Smooth muscle cell (in vitro differentiated cells): Measurements from ENCODE around the gene DMXL2. TPM values are rescaled to one million over a fixed set of nuclear protein-coding genes. Genes with fewer than 3 reads are reported as not detected.

ENCODE experiments used
- DNase-seq: peaks from one replicate; lab custom pipeline; 2025; ENCODE audit not compliant: unreplicated experiment; lab: John Stamatoyannopoulos, UW
- H2AFZ ChIP-seq: fragments of 200-600 bp; sonication (generic); 2 replicates; pipeline ENCODE4 v1.6.0; 2016; ENCODE audit warnings: antibody characterized with exemption, low read depth, mild to moderate bottlenecking
- H3F3A ChIP-seq: fragments of 200-600 bp; sonication (generic); 2 replicates; pipeline ENCODE4 v1.6.0; 2017; ENCODE audit warnings: antibody characterized with exemption, low read depth
- H3K27ac ChIP-seq: fragments of 200-600 bp; sonication (generic); 2 replicates; pipeline ENCODE4 v1.5.1; 2016; ENCODE audit warnings: low read depth, mild to moderate bottlenecking
- H3K27me3 ChIP-seq: fragments of 200-600 bp; sonication (generic); 2 replicates; pipeline ENCODE4 v1.6.1; 2016; ENCODE audit warnings: low read depth, mild to moderate bottlenecking
- H3K36me3 ChIP-seq: fragments of 200-600 bp; sonication (generic); 2 replicates; pipeline ENCODE4 v1.5.1; 2016; ENCODE audit warnings: low read depth
- H3K4me1 ChIP-seq: fragments of 200-600 bp; sonication (generic); 2 replicates; pipeline ENCODE4 v1.5.1; 2016; ENCODE audit warnings: low read depth
- H3K4me2 ChIP-seq: fragments of 200-600 bp; sonication (generic); 2 replicates; pipeline ENCODE4 v1.6.0; 2016; ENCODE audit warnings: mild to moderate bottlenecking
- H3K4me3 ChIP-seq: fragments of 200-600 bp; sonication (generic); 2 replicates; pipeline ENCODE4 v1.5.1; 2016; ENCODE audit warnings: mild to moderate bottlenecking
- H3K79me2 ChIP-seq: fragments of 200-600 bp; sonication (generic); 2 replicates; pipeline ENCODE4 v1.6.0; 2016; ENCODE audit warnings: low read depth, mild to moderate bottlenecking
- H3K9ac ChIP-seq: fragments of 200-600 bp; sonication (generic); 2 replicates; pipeline ENCODE4 v1.6.0; 2016; ENCODE audit warnings: low read depth
- H3K9me3 ChIP-seq: fragments of 200-600 bp; sonication (generic); replicated peaks from 2 replicates; pipeline ENCODE4 v1.5.1; 2016; ENCODE audit warnings: low read depth
- H4K20me1 ChIP-seq: fragments of 200-600 bp; sonication (generic); 2 replicates; pipeline ENCODE4 v1.6.0; 2016; ENCODE audit warnings: low read depth
- WGBS: methylation state at CpG from one replicate; pipeline ENCODE4 v1.1.7; 2016; ENCODE audit warnings: low lambda C conversion rate; 5-methylcytosine and 5-hydroxymethylcytosine counted together
- polyA plus RNA-seq: library from polyadenylated mRNA; unstranded; fragments of >200 nt; fragmentation: Nextera tagmentation; extraction: Ambion mirVana; gene quantifications from 2 replicates; pipeline ENCODE4 v1.2.1, GENCODE V29; 2016
- total RNA-seq: library from RNA; depleted of rRNA; stranded (reverse); fragments of >200 nt; gene quantifications from 2 replicates; pipeline ENCODE4 v1.2.3, GENCODE V29; 2014
- TF ChIP-seq, protein P1 (sequence below): fragments of 200-600 bp; sonication (generic); IDR thresholded peaks from 2 replicates; pipeline ENCODE4 v1.5.1; 2017; ENCODE audit warnings: borderline replicate concordance, mild to moderate bottlenecking, antibody characterized with exemption; ENCODE audit not compliant: insufficient read depth, poor library complexity, severe bottlenecking

The DMXL2 gene
- total and polyA plus RNA-seq, 2 experiments from 2014 or later, result 9.3 to 57.8 TPM

DNA sequence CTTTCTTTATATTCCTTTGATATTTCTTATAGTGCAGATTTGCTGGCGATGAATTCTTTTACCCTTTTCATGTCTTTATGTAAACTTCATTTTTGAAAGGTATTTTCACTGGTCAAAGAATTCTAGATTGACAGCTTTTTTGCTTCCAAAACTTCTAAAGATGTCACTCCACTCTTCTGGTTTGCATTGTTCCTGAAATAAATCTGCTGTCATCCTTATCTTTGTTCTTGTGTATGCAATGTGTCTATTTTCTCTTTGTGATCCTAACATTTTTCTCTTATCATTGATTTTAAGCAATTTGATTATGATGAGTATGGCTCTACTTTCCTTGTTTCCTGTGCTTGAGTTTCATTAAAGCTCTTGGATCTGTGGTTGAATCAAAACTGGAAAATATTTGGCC, 177.8 kb downstream of the DMXL2 start:
- H3K27me3 ChIP-seq, result no peaks in the 10 kb centered on the region
- 97% methylated on average over 1 of the region's 1 CpG for WGBS
- H4K20me1 ChIP-seq, result no peaks in the 10 kb centered on the region
- H3K9ac ChIP-seq, result no peak overlapping the region
- H3K79me2 ChIP-seq, result no peaks in the 10 kb centered on the region
- no peak overlapping the region for H3K27ac ChIP-seq
- TF ChIP-seq, protein P1, sequence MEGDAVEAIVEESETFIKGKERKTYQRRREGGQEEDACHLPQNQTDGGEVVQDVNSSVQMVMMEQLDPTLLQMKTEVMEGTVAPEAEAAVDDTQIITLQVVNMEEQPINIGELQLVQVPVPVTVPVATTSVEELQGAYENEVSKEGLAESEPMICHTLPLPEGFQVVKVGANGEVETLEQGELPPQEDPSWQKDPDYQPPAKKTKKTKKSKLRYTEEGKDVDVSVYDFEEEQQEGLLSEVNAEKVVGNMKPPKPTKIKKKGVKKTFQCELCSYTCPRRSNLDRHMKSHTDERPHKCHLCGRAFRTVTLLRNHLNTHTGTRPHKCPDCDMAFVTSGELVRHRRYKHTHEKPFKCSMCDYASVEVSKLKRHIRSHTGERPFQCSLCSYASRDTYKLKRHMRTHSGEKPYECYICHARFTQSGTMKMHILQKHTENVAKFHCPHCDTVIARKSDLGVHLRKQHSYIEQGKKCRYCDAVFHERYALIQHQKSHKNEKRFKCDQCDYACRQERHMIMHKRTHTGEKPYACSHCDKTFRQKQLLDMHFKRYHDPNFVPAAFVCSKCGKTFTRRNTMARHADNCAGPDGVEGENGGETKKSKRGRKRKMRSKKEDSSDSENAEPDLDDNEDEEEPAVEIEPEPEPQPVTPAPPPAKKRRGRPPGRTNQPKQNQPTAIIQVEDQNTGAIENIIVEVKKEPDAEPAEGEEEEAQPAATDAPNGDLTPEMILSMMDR, result no peak
- H2AFZ ChIP-seq, result no peak overlapping the region
- H3K36me3 ChIP-seq, result no peaks in the 10 kb centered on the region
- DNase-seq, result no peak
- H3K4me2 ChIP-seq, result no peak overlapping the region
- no peaks in the 10 kb centered on the region for H3F3A ChIP-seq
- no peaks in the 10 kb centered on the region for H3K9me3 ChIP-seq
- H3K4me3 ChIP-seq, result no peak overlapping the region
- H3K4me1 ChIP-seq, result no peaks in the 10 kb centered on the region

DNA sequence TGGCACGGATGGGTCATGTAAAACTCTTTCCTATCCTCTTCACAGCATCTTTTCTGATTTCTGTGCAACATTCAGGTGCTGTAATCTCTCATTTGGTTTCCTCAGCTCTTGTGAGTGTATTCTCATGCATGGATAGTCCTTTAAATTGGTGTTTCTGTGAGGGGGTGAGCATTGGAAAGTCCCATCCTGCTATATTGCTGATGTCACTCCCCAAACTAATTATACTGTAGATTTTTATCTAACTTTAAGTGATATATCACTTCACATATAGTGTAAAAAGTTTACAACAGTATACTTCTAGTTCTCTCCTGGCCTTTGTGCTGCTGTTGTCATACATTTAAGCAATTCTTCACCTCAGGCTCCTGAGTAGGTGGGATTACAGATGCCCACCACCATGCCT, 178.5 kb downstream of the DMXL2 start:
- Histone ChIP-seq H3K4me3 (no peak overlapping the region), H3K27ac (no peak overlapping the region), H3K79me2 (no peaks in the 10 kb centered on the region), H3K9me3 (no peaks in the 10 kb centered on the region), H3K4me2 (no peak overlapping the region), H3K27me3 (no peaks in the 10 kb centered on the region), H3K36me3 (no peaks in the 10 kb centered on the region), H3K9ac (no peak overlapping the region), H2AFZ (no peak overlapping the region), H3F3A (no peaks in the 10 kb centered on the region), H4K20me1 (no peaks in the 10 kb centered on the region), H3K4me1 (no peaks in the 10 kb centered on the region)
- TF ChIP-seq, protein P1, result no peak
- 100% methylated on average over 1 of the region's 1 CpG for WGBS
- DNase-seq, result no peak

DNA sequence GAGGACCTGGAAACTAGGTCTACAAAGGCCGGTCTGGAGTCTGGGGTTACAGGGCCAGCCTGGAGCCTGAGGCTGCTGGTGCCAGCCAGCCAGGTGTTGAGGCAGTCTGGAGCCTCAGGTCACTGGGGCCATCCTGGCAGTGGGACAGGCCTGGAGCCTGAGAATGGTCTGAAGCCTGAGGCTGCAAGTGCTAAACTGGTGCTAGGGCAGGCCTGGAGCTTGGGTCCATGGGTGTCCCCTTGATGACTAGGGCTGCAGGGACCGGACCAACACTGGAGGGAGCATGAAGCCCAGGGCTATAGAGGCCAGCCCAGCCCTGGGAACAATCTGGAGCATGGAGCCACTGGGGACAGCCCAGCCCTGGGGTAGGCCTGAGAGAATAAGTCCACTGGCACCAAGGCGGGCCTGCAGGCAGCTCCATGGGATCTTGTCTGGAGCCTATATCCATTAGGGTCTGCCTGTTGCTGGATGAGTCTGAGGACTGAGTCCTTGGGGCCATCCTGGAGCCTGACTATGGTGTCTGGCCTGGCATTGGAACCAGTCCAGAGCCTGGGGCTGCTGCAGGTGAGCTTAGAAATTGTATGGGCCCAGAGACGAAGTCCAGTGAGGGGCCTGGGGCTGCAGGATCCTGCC, 179.2 kb downstream of the DMXL2 start:
- H3K4me1 ChIP-seq, result no peaks in the 10 kb centered on the region
- H3K27me3 ChIP-seq, result no peaks in the 10 kb centered on the region
- H3K36me3 ChIP-seq, result no peaks in the 10 kb centered on the region
- H3K27ac ChIP-seq, result no peak overlapping the region
- no peak overlapping the region for H2AFZ ChIP-seq
- H3K9me3 ChIP-seq, result no peaks in the 10 kb centered on the region
- no peaks in the 10 kb centered on the region for H3F3A ChIP-seq
- TF ChIP-seq, protein P1, result no peak
- WGBS, result 95% methylated on average over 4 of the region's 4 CpGs
- DNase-seq, result no peak
- H4K20me1 ChIP-seq, result no peaks in the 10 kb centered on the region
- H3K4me3 ChIP-seq, result no peak overlapping the region
- no peaks in the 10 kb centered on the region for H3K79me2 ChIP-seq
- no peak overlapping the region for H3K4me2 ChIP-seq
- no peak overlapping the region for H3K9ac ChIP-seq

DNA sequence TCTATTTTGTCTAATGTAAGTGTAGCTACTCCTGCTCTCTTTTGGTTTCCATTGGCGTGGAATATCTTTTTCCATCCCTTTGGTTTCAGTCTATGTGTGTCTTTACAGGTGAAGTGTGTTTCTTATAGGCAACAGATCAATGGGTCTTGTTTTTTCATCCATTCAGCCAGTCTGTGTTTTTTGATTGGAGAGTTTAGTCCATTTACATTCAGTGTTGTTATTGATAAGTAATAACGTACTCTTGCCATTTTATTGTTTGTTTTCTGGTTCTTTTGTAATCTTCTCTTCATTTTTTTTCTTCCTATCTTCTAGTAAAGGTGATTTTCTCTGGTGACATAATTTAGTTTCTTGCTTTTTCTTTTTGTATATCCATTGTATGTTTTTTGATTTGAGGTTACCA, 184.0 kb downstream of the DMXL2 start:
- no peak for DNase-seq
- Histone ChIP-seq H3F3A (no peaks in the 10 kb centered on the region), H3K27ac (no peak overlapping the region), H3K27me3 (no peaks in the 10 kb centered on the region), H3K4me2 (no peak overlapping the region), H3K79me2 (no peaks in the 10 kb centered on the region), H2AFZ (no peak overlapping the region), H3K9me3 (no peaks in the 10 kb centered on the region), H3K36me3 (no peaks in the 10 kb centered on the region), H3K9ac (no peak overlapping the region), H3K4me3 (no peak overlapping the region), H3K4me1 (no peaks in the 10 kb centered on the region), H4K20me1 (no peaks in the 10 kb centered on the region)
- TF ChIP-seq, protein P1, result no peak
- WGBS, result 92% methylated on average over 2 of the region's 2 CpGs
